DND-41 (cell line): ENCODE data around the gene RIPOR3.

Experiments used
- EZH2 ChIP-seq: IDR thresholded peaks from 3 replicates; pipeline ENCODE4 v1.6.1; 2012; ENCODE audit warnings: borderline replicate concordance, low read depth, mild to moderate bottlenecking, moderate library complexity, low read length, inconsistent platforms; ENCODE audit not compliant: severe bottlenecking
- TF ChIP-seq, protein P1 (sequence below): IDR thresholded peaks from 2 replicates; pipeline ENCODE4 v1.5.1; 2012; ENCODE audit warnings: borderline replicate concordance, low read length, moderate library complexity, mild to moderate bottlenecking; ENCODE audit not compliant: poor library complexity, severe bottlenecking; ENCODE audit errors: extremely low read depth

- TF ChIP-seq, protein P1, sequence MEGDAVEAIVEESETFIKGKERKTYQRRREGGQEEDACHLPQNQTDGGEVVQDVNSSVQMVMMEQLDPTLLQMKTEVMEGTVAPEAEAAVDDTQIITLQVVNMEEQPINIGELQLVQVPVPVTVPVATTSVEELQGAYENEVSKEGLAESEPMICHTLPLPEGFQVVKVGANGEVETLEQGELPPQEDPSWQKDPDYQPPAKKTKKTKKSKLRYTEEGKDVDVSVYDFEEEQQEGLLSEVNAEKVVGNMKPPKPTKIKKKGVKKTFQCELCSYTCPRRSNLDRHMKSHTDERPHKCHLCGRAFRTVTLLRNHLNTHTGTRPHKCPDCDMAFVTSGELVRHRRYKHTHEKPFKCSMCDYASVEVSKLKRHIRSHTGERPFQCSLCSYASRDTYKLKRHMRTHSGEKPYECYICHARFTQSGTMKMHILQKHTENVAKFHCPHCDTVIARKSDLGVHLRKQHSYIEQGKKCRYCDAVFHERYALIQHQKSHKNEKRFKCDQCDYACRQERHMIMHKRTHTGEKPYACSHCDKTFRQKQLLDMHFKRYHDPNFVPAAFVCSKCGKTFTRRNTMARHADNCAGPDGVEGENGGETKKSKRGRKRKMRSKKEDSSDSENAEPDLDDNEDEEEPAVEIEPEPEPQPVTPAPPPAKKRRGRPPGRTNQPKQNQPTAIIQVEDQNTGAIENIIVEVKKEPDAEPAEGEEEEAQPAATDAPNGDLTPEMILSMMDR: no peak
- TF ChIP-seq EZH2: no peak
These were observed 1.3 kb downstream of the RIPOR3 start for GRCh38 chr20:50689864-50690649.
